Measurements from ENCODE around the gene KIZ. TPM values are rescaled to one million over a fixed set of nuclear protein-coding genes. Genes with fewer than 3 reads are reported as not detected.

KIZ gene
- total and polyA plus RNA-seq, 2 donors (not counting 1 experiment from before 2014, with no cell fraction given), result 19.7 to 40.4 TPM

- TF ChIP-seq EZH2 (IDR thresholded peaks at IDR 0.05; ENCODE audit: borderline replicate concordance, insufficient read depth, low read depth, low read length, poor library complexity, severe bottlenecking) (no peak), CTCF (IDR thresholded peaks at IDR 0.05) (no peak)
- no peak overlapping the region for H2AFZ ChIP-seq (ENCODE audit: insufficient read depth, low read depth, low read length, poor library complexity, severe bottlenecking)
- ATAC-seq (ENCODE audit: low read depth), result no peak
Observed at GRCh38 chr20:21241406-21241805, 115.5 kb downstream of the KIZ start.

GRCh38 chr20:21243811-21244210 lies 117.9 kb downstream of the KIZ start:
- DNase-seq, result no peak
- Histone ChIP-seq H3K4me2 (replicated peaks; ENCODE audit: low read depth, low read length, poor library complexity, severe bottlenecking) (no peak overlapping the region), H3K4me3 (ENCODE audit: control extremely low read depth in 1 of 5, extremely low read depth in 1 of 5, insufficient read depth in 1 of 5, low read depth in 2 of 5, low read length in 4 of 5) (no peak overlapping the region), H3K9ac (ENCODE audit: low read length) (no peak overlapping the region), H3K4me1 (ENCODE audit: control insufficient read depth in 2 of 2, insufficient read depth in 2 of 2, low read length in 2 of 2) (no peaks in the 10 kb centered on the region), H3K79me2 (ENCODE audit: control insufficient read depth, insufficient read depth, low read length) (no peaks in the 10 kb centered on the region), H3K36me3 (replicated peaks in 1 of 2; ENCODE audit: control extremely low read depth in 1 of 2, control insufficient read depth in 1 of 2, extremely low read depth in 1 of 2, insufficient read depth in 2 of 2, low read length in 1 of 2) (peaks cover 0 to 14% of the 10 kb centered on the region in 2 experiments), H3K9me3 (ENCODE audit: control extremely low read depth in 1 of 3, control insufficient read depth in 2 of 3, insufficient read depth in 1 of 3, low read length in 2 of 3) (no peaks in the 10 kb centered on the region), H4K20me1 (ENCODE audit: control insufficient read depth, insufficient read depth, low read length, poor library complexity, severe bottlenecking) (no peaks in the 10 kb centered on the region), H3K27me3 (replicated peaks in 1 of 4; ENCODE audit: control extremely low read depth in 1 of 4, control insufficient read depth in 3 of 4, insufficient read depth in 4 of 4, low read length in 3 of 4) (no peaks in the 10 kb centered on the region), H2AFZ (ENCODE audit: insufficient read depth, low read depth, low read length, poor library complexity, severe bottlenecking) (no peak overlapping the region), H3K27ac (ENCODE audit: low read length in 2 of 2) (no peak overlapping the region)
- WGBS (ENCODE audit: insufficient coverage), result 98% methylated on average over 7 of the region's 12 CpGs
- H3K4me1 Mint-ChIP-seq, result no peaks in the 10 kb centered on the region
- no peak for ATAC-seq (ENCODE audit: low read depth)
- intact Hi-C loops (cut with micrococcal nuclease), result no loop called here
- H3K27ac Mint-ChIP-seq, result no peak overlapping the region
- no peaks in the 10 kb centered on the region for H3K27me3 Mint-ChIP-seq
- ChIA-PET CTCF (no interaction called here), POLR2A (no interaction called here)
- H3K4me3 Mint-ChIP-seq, result no peak overlapping the region
- no peaks in the 10 kb centered on the region for H3K9me3 Mint-ChIP-seq (ENCODE audit: insufficient read depth)
- no peak for TF ChIP-seq EZH2 (IDR thresholded peaks at IDR 0.05; ENCODE audit: borderline replicate concordance, insufficient read depth, low read depth, low read length, poor library complexity, severe bottlenecking)

More at GRCh38 chr20:21241406-21241805, 115.5 kb downstream of the KIZ start:
- no peak for DNase-seq
- Mint-ChIP-seq H3K27ac (no peak overlapping the region), H3K4me3 (no peak overlapping the region), H3K9me3 (ENCODE audit: insufficient read depth) (no peaks in the 10 kb centered on the region), H3K4me1 (no peaks in the 10 kb centered on the region), H3K27me3 (no peaks in the 10 kb centered on the region)
- no peak overlapping the region for H3K27ac ChIP-seq (ENCODE audit: low read length in 2 of 2)
- H4K20me1 ChIP-seq (ENCODE audit: control insufficient read depth, insufficient read depth, low read length, poor library complexity, severe bottlenecking), result no peaks in the 10 kb centered on the region
- ChIA-PET POLR2A (no interaction called here), CTCF (no interaction called here)
- H3K27me3 ChIP-seq (replicated peaks in 1 of 4; ENCODE audit: control extremely low read depth in 1 of 4, control insufficient read depth in 3 of 4, insufficient read depth in 4 of 4, low read length in 3 of 4), result no peaks in the 10 kb centered on the region
- H3K36me3 ChIP-seq (replicated peaks in 1 of 2; ENCODE audit: control extremely low read depth in 1 of 2, control insufficient read depth in 1 of 2, extremely low read depth in 1 of 2, insufficient read depth in 2 of 2, low read length in 1 of 2), result peaks cover 0 to 18% of the 10 kb centered on the region in 2 experiments
- no peak overlapping the region for H3K9ac ChIP-seq (ENCODE audit: low read length)
- H3K4me3 ChIP-seq (ENCODE audit: control extremely low read depth in 1 of 5, extremely low read depth in 1 of 5, insufficient read depth in 1 of 5, low read depth in 2 of 5, low read length in 4 of 5), result no peak overlapping the region
- no peaks in the 10 kb centered on the region for H3K79me2 ChIP-seq (ENCODE audit: control insufficient read depth, insufficient read depth, low read length)
- H3K4me2 ChIP-seq (replicated peaks; ENCODE audit: low read depth, low read length, poor library complexity, severe bottlenecking), result no peak overlapping the region
- 81% methylated on average over 6 of the region's 7 CpGs for WGBS (ENCODE audit: insufficient coverage)
- H3K9me3 ChIP-seq (ENCODE audit: control extremely low read depth in 1 of 3, control insufficient read depth in 2 of 3, insufficient read depth in 1 of 3, low read length in 2 of 3), result no peaks in the 10 kb centered on the region
- intact Hi-C loops (cut with micrococcal nuclease), result no loop called here
- no peaks in the 10 kb centered on the region for H3K4me1 ChIP-seq (ENCODE audit: control insufficient read depth in 2 of 2, insufficient read depth in 2 of 2, low read length in 2 of 2)
